NCI-H748 (cell line): Measurements from ENCODE around the gene U2AF2.

Source experiments
- DNase-seq: peaks from one replicate; lab custom pipeline; 2025; ENCODE audit not compliant: unreplicated experiment; lab: John Stamatoyannopoulos, UW

The U2AF2 gene

GRCh38 chr19:55621205-55621672 is 33.6 kb upstream of the U2AF2 start:
- DNase-seq, result no peak

- DNase-seq, result no peak
Observed at GRCh38 chr19:55621673-55622231, 33.1 kb upstream of the U2AF2 start.

DNA sequence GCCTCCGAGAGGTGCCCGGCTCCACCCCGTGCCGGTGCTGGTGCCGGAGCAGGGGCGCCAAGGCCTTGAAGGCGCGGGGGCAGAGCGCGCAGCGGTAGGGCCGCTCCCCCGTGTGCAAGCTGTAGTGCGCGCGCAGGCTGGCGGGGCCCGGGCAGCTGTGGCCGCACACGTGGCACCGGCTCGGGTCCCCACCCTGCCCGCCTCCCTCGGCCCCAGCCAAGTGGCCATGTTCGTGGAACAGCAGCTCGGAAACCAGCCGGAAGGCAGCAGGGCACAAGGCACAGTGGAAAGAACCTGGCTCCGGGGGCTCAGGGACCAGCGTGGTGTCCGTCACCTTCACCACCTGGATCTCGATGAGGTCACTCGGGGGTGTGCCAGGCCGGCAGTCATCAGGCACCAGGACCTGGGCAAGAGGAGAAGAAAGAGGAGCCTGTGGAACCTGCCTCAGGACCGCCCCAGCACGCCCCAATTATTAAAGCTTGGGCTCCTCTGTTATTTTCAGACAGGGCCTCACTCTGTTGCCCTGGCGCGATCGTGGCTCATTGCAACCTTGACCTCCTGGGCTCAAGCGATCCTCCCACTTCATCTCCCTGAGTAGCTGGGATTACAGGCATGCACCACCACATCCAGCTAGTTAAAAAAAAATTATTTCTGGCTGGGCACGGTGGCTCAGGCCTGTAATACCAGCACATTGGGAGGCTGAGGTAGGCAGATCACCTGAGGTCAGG is 32.4 kb upstream of the U2AF2 start:
- no peak for DNase-seq

DNA sequence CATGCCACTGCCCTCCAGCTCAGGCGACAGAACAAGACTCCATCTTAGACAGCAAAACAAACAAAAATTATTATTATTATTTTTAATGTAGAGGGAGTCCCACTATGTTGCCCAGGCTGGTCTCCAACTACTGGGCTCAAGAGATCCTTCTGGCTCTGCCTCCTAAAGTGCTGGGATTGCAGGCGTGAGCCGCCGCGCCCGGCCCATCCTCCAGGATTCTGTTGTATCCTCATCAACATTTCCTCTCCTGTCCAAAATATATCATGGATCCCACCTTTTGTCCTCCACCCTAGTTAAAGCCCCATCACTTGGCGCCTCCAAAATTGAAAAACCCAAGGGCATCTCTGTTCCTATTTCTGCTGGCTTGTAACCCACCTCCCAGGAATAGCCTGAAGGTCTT is 31.7 kb upstream of the U2AF2 start:
- no peak for DNase-seq

- no peak for DNase-seq
Observed at GRCh38 chr19:55623561-55623960, 31.3 kb upstream of the U2AF2 start.

DNA sequence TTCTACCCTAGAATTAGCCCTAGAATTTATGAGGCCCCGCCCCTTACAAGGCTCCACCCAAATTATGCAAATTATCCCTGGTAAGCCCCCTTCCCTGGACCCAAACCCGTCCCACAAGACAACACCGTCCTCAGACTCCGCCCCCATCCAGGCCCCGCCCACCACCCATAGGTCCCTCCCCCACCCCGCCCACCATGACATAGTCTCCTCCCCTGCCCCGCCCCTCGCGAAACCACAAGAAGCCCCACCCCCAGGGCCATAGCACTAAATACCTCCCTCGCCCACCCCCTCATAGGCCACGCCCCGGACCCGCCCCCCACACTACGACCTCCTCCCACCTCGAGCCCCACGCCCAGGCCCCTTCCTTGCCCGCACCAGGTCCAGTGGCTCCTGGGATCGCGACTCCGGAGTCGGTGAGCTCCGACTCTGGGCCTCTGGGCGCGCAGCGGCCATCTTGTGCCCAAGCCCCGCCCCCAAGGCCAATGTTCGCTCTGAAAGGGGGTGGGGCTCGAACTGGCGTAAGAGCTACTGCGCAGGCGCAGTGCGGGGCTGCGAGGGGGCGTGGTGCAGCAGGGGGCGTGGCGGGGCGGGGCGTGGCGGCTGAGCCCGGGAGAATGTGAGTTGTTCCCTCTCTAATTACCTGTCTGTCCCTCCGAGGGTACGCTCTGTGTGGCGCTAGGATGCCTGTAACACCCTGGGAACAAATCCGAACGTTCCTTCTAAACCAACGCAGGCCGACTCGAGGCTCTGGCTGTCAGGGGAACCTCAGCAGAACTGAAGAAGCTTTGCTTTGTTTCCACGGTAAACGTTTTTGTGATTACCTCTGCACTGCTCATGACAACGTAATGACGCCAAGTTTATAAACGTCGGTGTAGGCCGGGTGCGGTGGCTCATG is 30.5 kb upstream of the U2AF2 start, which contains the start of gene ZNF784:
Gene ZNF784 (minus strand): TSS at position 458 of the 895 bp plus-strand sequence. CDS start 5 bp downstream, at position 453.
- peak; percentile 95 for DNase-seq

DNA sequence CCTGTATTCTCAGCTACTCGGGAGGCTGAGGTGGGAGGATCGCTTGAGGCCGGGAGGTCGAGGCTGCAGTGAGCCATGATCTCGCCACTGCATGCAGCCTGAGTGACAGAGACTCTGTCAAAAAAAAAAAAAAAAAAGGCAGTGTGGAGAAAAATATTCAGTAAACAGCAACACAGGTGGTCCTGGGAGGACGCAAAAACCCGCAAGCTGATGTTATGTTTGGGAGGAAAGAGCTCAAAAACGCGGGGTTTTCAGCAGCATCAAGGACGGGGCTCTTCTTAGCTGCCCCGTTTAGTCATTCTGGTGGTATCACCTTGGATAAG is 29.9 kb upstream of the U2AF2 start:
- DNase-seq, result no peak

GRCh38 chr19:55626350-55626749 is 28.5 kb upstream of the U2AF2 start:
- no peak for DNase-seq

- peak; percentile 96 for DNase-seq
Observed at GRCh38 chr19:55632463-55632834, 22.4 kb upstream of the U2AF2 start.

GRCh38 chr19:55633861-55634260 is 21.0 kb upstream of the U2AF2 start:
- DNase-seq, result no peak

DNA sequence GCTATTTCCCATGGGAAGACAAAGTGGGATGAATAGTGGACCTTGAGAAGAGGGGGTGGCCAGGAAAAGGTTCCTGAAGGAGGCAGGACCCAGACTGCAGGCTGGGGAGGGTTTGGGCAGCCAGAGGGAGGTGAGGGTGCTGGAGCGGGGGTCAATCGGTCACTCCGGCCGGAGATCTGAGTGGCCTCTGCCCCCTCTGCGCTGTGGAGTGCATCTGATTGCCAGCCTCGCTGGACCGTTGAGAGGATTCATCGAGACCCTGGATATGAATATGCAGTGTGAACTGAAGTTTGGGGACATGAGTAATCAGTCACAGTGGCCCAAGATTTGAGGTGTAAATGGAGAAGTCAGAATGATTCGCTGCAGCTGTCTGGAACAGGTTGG is 19.5 kb upstream of the U2AF2 start:
- DNase-seq, result no peak

GRCh38 chr19:55635856-55636440 is 18.9 kb upstream of the U2AF2 start:
- no peak for DNase-seq

DNA sequence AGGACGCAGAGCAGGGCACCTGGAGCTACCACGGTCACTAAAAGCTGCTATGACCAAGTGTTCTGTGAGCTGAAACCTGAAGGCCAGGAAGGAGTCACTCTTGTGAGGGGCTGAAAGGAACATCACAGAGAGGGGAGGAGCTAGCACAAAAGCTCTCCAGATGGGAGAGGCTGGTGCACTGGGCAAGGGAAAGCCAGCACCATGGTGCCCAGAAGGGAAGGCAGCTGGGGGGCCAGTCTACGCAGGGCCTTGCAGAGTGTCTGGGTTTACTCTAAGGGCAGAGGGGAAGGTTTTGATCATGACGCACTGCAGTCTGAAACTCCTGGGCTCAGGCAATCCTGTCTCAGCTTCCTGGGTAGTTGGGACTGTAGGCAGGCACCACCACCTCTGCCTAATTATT is 18.1 kb upstream of the U2AF2 start:
- DNase-seq, result no peak

- no peak for DNase-seq
Observed at GRCh38 chr19:55637534-55637933, 17.3 kb upstream of the U2AF2 start.

DNA sequence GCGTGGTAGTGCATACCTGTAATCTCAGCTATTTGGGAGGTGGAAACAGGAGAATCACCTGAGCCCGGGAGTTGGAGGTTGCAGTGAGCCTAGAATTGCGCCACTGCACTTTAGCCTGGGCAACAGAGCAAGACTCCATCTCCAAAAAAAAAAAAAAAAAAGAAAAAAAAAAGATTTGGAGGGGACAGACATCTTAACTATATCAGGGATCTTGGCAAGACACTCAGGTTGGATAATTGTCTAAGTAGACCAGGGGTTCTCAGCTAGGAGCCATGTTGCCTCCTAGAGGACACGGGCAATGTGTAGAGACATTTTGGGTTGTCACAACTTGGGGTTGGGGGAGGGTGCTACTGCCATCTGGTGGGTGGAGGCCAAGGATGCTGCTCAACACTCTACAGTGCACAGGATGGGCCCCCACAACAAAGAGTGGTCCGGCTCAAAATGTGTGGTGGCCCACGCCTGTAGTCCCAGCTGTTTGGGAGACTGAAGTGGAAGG is 15.9 kb upstream of the U2AF2 start:
- peak; percentile 68 for DNase-seq

DNA sequence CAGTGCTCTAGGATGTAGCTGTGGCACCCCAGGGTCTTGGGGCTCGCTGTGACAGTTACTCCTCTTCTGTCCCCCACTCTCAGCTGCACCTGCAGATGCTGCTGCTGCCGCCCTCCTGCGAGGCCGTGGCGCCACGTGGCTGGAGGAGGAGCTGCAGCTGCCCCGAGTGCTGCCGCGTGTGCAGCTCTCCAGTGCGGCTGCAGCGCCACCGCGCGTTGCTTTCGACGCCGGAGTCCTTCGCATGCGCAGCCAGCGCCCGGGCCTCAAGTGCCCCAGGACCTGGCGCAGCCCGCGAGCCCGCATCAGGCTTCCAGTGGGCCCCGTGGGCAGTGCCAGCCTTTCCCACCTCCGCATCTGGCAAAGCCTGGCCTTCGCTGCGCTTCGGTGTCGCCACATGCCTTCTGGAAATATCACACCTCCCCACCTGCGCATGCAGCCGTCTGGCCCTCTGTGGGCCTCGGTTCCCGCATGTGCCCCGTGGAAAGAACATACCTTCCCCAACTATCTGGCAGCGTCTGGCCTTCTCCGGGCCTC is 14.7 kb upstream of the U2AF2 start:
- peak; percentile 94 for DNase-seq

DNA sequence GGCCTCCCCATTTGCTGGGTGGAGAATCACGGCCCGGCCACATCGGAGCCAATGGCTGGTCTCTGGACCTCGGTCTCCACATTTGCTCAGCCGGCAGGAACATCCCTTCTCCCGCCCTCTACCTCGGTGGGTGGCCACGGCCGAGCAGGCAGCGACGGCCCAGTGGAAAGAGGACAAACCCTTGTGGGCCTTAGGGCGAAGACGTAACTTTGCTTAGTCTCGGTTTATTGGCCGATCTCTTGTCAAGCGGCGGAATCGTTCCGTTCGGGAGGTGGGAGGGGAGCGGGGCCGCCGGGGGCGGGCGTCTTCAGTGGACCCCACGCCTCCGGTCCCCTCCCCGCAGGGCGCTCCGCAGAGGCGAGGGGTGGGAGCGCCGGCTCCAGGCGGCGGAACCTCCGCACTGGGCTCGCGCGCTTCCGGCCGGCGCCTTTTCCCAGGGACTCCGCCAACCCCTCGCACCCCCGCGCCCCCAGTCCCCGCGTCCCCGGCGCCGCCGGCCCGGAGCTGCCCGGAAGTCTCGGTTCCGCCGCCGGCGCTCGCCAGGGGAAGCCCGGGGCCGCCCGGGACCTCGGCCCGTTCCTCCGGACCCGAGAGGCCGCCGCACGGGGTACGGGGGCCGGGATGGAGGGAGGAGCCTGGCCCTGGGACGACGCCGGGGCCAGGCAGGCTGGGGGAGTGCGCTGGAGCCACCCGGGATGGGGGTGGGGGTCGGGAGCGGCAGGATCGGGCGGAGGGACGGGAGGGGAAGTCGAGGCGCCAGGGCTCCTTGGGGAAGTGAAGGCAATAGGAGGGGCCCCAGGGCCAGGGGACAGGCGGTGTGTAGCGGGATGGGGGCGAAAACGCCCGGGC is 14.0 kb upstream of the U2AF2 start, which contains the start of gene ZNF580:
Gene ZNF580 (plus strand): TSS at position 426 of the 849 bp plus-strand sequence. CDS start 1,507 bp downstream, outside the sequence.
- peak; percentile 91 for DNase-seq

DNA sequence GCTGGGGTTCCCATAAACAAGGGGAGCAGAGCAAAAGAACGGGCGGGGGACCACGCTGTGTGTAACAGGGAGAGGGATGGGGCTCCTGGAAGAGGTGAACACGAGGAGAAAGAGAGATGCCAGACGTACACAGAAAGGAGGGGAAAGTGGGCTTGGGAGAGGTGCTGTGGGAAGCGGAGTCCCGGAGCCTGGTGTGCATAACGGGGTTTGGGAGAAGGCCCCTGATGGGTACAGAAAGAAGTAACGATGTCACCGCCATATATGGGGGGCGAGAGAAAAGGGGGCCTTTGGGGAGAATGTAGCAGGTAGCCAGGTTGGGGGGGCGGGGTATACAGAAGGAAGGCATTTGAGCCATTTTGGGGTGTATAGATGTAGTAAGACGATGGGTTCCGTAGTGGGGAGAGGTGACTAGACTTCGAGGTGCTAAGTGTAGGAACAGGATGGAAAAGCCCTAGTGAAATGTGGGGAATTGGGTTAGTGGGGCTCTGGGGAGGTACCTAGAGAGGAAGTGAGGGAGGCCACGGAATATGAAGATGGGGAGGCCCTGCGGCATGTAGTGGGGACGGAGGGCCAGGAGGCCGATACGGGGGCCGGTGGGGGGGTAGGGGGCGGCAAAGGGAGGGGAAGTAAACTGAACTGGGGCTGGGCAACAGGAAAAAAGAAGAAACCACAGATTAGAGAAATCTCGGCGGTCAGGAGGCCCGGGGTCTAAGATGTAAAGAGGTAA is 13.2 kb upstream of the U2AF2 start:
- peak; percentile 58 for DNase-seq
